GM19324 (cell line): ENCODE measurements around the gene TRRAP.
"Not testable (repeated sequence)": the region's sequence is repeated elsewhere in the genome, so short reads cannot be mapped to it uniquely, and the experiment has no call there.

ENCODE experiments used
- ATAC-seq: cut with Tn5 transposase; IDR thresholded peaks from one replicate; pipeline ENCODE4 v1.9.1; 2021; ENCODE audit warnings: mild to moderate bottlenecking, moderate library complexity; ENCODE audit not compliant: unreplicated experiment, low FRiP score

Gene TRRAP

DNA sequence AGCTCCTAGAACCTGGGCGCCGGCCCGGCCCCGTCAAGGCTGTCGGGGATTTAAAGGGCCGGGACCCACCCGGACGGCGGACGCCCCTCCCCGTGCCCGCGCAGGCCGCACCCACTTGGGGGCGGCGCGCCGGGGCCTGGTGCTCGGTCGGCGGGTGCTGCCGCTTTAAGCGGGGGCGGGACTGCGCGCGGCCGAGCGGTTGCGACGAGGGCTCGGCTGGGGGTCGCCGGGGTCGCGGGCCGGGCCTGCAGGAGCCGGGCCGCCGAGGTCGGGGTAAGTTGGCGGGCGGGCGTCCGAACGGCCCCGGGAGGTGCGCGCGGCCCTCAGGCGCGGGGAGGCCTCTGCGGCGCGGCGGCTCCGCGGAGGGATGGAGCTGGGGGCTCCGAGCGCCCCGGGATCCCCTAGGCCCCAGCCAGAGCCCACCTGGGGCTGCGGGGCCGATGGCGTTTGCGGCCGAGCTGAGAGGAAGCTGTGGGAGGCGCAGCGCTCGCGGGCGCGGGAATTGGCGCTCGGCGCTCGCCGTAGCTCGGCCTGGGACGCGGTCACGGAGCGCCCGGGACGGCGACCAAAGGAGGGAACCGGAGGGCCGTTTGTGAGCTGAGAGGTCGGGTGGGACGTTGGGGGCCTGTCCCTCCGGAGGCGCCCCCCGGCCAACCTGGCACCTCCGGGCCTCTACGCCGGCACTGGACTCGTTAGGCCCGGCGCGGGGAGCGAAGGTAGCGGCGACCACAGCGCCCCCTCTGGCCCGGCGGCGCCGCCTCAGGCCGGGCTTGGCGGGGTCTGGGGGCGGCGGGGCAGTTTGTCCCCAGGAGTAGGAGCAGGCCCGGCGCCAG, at the start of gene TRRAP:
TSS of gene TRRAP (plus strand) at position 168 of the 833 bp plus-strand sequence. CDS start 2,619 bp downstream, outside the sequence.
- ATAC-seq: peak; percentile 71

DNA sequence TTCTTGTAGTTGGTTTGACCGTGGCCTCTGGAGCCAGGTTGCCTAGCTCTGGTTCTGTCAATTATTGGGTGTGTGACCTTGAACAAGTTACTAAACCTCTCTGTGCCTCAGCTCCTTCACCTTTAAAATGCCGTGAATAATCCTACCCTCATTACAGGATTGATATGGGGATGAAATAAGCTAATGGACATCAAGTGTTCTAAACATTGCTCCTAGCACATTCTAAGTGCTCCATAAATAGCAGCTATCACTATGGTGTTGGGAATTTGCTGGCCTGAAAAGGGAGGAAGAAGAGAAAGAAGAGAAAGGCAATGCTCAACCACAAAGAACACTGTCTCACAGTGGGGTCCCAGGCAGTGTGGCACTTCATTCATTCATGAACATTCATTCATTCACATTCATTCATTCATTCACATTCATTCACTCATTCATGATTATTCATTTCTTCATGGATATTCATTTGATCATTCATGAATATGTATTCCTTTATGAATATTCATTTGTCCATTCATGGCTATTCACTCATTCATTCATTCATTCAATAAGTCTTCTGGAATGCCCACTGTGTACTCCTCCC, 47.3 kb upstream of the TRRAP start:
- no peak for ATAC-seq

DNA sequence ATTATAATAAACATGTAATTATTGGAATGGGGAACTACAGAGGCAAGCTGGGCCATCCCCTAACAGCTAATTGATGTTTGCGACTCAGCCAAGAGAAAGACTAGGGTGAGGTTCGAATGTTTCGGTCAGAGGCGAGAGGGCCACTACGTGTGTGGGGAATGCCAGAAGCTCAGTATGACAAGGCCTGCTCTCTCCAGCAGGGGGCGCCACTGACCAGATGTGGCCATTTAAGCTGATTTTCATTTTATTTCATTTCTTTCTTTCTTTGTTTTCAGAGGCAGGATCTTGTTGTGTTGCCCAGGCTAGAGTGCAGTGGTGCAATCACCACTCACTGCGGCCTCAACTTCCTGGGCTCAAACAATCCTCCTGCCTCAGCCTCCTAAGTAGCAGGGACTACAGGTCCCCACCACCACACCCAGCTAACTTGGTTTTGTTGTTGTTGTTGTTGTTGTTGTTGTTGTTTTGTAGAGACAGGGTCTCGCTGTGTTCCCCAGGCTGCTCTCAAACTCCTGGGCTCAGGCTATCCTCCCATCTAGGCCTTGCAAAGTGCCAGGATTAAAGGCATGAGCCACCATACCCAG, 46.6 kb upstream of the TRRAP start:
- ATAC-seq: no peak

DNA sequence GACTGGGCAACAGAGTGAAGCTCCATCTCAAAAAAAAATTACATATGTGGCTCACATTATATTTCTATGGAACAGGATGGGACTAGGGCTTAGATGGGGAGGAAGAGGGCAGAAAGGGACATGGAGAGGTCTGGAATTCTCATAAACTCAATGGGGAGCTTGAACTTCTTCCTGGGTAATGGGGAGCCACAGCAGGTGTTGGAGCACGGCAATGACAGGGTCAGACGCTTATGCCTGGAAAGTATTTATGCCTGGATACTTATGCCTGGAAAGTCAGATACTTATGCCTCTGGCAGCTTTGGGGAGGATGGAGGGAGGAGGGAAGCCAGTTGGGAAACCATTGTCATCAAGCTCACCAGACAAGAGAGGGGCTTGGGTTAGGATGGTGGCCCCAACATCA, 45.3 kb upstream of the TRRAP start:
- ATAC-seq: no peak

DNA sequence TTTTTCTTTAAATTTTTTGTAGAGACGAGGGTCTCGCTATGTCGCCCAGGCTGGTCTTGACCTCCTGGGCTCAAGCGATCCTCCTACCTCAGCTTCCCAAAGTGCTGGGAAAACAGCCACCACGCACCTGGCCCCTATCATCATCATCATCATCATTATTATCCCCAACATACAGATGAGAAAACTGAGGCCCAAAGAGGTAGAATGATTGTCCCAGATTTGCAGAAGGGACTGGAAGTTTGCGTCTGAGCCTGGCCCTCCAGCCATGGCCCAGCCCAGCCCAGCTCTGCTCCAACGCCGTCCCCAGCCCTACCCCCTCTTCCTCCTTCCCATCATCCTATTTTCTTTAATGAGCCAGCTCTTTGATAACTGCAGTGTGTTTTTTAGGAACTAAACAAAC, 43.4 kb upstream of the TRRAP start:
- ATAC-seq: no peak

DNA sequence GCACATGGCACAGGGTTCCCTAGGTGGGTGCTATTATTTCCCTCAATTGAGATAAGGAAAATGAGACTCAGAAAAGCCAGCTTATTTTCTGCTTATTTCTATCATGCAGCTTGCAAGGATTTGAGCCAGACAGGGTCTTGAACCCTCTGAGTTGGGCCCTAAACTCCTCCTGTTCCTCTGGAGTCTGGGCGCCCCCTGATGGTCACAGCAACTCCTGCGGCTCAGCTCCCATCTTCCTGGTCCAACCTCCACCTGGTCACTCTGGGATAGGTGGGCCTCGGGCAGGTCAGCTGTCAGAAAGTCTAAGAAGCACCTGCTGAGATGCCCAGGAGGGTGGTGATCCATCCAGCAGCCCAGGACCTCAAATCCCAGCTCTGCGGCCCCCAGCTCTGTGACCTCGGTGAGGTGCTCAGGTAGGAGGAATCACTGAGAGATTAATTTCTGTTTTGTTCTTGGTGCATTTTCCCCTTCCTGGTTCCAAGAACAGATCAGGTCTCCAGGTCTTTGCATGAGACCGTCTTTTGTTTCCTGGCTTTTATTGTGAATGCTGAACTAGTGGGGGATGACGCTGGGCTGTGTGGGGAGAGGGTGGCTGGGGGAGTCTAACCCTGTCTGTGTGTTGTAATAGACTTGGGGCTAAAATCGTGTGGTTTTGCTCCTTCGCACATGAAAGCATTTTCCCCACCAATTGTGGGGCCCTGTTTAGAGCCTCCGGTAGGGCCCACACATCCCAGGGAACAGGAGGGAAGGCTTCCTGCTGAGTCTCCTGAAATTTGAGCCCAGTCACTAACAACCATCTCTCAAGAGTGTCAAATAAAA, 41.3 kb upstream of the TRRAP start:
- no peak for ATAC-seq

DNA sequence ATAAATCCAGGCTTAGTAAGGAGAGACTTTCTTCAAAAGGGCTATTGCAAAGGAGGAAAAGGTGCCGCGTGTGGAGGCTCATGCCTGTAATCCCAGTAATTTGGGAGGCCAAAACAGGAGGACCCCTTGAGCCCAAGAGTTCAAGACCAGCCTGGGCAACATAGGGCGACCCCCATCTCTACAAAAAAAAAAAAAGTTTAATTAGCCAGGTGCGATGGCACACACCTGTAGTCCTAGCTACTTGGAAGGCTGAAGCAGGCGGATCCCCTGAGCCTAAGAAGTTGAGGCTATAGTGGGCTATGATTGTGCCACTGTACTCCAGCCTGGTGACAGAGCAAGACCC, 40.7 kb upstream of the TRRAP start:
- ATAC-seq: no peak

DNA sequence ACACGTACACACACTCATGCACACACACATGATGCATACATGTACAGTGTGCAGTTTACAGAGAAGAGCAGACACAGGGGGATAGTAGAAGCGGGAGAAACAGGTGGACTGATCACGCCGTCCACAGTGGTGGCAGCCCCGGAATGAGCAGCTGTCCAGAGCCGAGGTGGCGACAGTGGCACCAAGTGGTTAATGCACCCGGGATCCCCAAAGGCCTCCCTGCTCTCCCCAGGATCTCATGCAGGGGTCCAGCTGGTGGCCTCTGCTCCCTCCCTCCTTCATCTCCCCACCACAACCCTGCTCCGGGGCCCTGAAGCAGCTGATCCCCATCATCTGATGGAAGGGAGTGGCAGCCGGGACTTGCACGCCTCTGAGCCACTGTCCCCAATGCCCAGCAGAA, 38.2 kb upstream of the TRRAP start:
- ATAC-seq: no peak

DNA sequence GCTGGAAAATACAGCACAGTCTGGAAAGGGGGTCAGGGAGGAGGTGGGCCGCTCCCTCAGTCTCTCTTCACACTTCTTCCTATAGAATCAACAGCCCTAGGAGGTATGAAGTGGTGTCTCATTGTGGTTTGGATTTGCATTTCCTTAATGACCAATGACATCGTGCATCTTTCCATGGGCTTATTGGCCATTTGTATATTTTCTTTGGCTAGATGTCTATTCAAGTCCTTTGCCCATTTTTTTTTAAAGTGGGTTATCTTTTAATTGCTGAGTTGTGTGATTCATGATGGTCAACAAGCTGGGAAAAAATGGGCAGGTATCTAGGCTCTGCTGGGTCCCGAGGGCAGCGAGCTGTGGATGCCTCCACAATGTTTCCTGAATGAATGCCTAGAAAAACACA, 37.6 kb upstream of the TRRAP start:
- ATAC-seq: no peak

DNA sequence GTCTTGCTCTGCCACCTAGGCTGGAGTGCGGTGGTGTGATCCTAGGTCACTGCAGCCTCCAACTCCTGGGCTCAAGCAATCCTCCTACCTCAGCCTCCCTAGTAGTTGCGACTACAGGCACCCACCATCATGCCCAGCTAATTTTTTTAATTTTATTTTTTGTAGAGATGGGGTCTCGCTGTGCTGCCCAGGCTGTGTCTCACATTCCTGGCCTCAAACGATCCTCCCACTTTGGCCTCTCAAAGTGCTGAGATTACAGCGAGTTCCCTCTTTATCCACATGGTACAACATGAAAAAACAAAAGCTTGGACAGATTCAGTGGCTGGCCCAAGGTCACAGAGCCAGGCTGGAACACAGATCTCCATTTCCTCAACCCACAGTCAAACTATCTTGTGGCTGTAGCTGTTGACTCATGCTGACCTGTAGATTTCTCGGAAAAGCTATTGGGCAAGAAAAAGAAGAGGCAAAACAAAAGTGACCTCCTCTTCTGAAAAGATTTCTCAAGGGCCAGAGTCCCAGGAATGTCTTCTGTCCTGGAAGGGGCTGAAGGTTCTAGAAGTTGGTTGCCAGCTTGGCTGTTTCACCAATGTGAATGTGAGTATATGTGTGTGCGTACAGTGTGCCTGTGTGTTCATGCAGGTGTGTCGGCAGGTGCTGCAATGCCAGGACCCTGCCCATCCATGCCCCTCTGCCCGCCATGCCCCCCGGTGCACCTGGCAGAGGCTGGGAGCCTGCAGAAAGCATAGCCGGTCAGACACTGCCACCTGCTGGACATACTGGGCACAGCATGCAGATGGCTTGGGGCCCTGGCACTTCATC, 36.9 kb upstream of the TRRAP start:
- ATAC-seq: no peak

DNA sequence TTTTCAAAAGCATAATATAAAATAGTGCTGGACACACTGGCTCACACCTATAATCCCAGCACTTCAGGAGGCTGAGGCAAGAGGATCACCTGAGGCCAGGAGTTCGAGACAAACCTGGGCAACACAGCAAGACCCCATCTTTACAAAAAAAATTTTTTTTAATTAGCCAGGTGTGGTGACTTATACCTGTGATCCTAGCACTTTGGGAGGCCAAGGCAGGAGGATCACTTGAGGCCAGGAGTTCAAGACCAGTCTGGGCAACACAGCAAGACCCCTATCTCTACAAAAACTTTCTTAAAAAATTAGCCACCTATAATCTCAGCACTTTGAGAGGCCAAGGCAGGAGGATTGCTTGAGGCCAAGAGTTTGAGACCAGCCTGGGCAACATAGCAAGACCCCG, 35.8 kb upstream of the TRRAP start:
- ATAC-seq: not testable (repeated sequence)

DNA sequence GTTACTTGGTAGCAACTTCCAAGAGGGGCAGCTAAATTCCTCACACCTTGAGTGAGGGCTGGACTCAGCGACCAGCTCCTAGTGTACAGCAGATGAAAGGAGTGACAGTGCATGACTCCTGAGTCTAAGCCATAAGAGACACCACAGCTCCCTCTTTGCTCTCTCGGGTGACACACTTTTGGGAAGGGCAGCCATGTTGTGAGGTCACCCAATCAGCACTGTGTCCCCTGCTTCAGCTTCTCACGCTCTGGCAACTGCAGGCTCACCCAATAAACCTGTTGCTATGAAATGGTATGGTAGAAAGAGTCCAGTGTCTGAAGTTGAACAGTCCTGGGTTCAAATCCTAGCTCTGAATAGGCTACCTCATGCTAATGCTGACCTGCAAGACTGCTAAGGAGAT, 29.4 kb upstream of the TRRAP start:
- ATAC-seq: no peak

DNA sequence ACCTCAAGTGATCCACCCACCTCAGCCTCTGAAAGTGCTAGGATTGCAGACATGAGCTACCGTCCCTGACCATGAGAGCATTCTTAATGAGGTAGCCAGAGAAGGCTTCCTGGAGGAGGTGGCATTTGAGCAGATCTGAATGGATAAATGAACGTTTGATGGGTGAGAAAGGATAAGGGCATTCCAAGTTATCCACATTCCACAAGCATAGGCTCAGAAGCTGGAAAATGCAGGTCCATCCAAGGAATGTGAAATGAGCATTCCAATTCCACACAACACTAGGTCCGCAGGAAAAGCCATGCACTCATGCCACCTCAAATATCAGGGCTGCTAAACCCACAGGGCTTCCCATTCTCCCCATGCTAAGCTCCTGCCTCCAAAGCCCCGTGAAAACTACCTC, 25.5 kb upstream of the TRRAP start:
- ATAC-seq: no peak

DNA sequence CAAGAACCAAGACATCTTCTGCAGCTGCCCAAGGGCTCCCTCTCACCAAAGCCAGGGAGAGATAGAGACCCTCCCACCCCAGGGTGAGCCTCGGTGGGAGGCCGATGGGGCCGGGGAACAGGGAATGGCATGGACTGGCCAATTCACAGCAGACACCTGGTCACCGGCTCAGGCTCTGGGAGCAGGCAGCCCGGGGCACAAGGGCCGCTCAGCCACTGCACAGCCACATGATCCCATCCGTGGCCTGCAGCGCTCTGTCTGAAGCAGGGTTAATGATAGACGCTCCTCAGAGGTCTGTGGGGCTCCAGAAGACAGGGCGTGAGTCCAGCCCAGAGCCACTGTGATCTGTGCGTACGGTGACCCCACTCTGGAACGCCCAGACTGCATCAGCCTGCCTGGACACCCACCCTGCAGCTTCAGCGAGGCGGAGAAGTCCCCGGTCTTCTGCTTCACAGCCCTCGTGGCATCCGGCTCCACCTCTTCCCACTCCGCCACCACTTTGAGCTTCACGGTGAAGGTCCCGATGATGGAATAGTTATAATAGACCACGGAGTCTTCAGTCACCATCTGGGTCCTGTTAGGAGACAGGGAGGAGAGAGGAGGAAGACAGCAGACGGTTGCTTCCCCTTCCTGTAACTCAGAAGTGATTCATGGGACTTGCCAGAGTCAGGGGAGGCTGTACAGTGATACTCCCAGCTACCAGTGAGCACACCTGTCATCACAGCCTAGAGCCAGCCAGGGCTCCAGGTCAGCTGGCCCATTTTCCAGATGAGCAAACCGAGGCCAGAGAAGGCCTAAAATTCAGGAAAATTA, 22.5 kb upstream of the TRRAP start:
- no peak for ATAC-seq

DNA sequence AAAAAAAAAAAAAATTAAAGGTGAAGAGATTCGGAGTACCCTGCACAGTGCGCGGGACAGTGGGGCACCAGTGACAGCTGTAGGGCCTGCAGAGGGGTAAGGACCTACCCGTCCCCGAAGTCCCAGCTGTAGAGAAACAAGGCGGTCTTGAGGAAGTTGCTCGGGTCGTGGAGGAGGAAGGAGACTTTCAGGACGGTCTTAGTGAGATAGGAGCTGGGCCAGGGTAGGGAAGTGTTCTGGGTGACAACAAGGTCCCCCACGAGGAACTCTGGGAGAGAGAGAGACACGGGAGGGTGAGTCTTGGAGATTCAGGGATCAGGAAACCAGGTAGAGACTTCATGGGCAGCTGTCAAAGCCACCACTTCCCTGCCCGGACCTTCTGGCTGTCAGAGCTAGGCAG, 18.3 kb upstream of the TRRAP start:
- no peak for ATAC-seq

DNA sequence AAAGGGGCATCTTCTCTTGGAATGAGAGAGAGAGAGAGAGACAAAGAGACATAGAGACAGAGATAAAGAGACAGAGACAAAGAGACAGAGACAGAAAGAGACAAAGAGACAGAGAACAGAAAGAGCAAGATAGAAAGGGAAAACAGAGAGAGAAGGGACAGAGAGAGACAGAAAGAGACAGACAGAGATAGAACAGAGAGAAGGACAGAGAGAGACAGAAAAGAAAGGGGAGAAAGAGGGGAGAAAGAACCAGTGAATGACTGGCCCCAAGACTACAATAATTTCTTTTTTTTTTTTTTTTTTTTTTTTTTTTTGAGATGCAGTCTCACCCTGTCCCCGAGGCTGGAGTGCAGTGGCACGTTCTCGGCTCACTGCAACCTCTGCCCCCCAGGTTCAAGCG, 16.1 kb upstream of the TRRAP start:
- no peak for ATAC-seq

DNA sequence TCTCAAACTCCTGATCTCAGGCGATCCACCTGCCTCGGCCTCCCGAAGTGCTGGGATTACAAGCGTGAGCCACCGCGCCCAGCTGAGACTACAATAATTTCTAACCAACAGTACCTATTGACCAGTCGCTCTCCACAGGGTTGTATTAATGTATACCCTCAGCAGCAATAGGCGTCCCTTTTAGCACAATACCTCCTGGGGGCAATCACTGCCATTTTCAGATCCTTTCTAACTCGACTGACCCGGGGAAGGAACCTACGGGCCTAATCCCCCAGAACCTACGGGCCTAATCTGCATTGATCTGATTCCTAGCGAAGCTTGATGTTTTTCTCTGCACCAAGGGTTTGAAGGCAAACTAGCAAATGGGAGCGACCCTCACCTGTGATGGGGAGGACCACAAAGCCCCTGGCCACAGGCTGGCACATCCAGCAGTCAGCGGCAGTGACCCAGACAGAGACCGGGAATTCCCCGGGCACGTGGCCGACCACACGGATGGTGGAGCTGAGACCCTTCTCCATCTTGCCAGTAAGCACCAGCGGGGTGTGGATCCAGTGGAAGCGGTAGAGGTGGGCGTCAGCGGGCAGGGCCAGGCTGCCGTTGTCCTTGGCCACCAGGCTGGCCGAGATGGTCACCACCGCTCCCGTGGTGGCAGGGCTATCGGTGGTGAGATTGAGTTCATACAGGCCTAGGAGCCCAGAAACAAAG, 15.5 kb upstream of the TRRAP start:
- ATAC-seq: no peak

DNA sequence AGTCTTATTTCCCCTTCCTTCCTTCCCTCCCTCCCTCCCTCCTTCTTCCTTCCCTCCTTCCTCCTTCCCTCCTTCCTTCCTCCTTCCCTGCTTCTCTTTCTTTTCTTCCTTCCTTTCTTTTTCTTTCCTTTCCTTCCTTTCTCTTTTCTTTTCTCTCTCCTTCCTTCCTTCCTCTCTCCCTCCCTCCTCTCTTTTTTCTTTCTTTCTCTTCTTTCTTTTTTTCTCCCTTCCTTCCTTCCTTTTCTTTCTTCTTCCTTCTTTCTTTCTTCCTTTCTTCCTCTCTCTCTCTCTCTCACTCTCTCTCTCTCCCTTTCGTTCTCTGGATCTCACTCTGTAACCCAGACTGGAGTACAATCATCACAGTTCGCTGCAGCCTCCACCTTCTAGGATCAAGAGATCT, 14.7 kb upstream of the TRRAP start:
- ATAC-seq: no peak
